Measurements from ENCODE around the gene SSX5. TPM values are rescaled to one million over a fixed set of nuclear protein-coding genes. Genes with fewer than 3 reads are reported as not detected.

SSX5 gene
- total and polyA plus RNA-seq, 2 experiments from 2014 or later = not detected

DNA sequence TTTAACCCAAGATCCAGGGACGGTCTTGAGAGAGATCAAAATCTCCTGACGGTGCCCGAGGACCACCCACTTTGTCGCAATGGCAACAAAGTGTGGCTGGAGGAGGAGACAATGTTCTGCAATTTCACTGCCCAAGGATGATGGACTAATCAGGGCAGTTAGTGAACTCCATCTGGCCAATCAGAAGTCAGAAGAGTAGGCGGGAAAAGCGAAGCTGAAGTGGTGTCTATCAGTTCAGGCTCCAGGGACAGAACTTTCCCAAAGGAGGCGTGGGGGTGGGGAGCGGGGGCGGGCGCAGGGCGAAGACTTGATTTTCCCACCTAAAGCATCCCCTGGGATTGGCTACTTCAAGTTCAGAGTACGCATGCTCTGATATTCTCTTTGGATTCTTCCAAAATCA is 40.6 kb downstream of the SSX5 start (continued):
- no peak for TF ChIP-seq ZNF462 (CRISPR knock-in tag; IDR thresholded peaks at IDR 0.05)
- TF ChIP-seq ZNF114 (CRISPR knock-in tag; IDR thresholded peaks at IDR 0.05) = no peak
- TF ChIP-seq STAT1 (IDR thresholded peaks at IDR 0.05; ENCODE audit: unreplicated experiment) = no peak
- no peak for TF ChIP-seq JUNB (IDR thresholded peaks at IDR 0.05; ENCODE audit: unreplicated experiment)

GRCh38 chrX:48154796-48155195 is 41.8 kb downstream of the SSX5 start:
- Mint-ChIP-seq H3K27me3 (ENCODE audit: insufficient read depth, low read depth, poor library complexity) (no peaks in the 10 kb centered on the region), H3K4me1 (no peaks in the 10 kb centered on the region), H3K36me3 (ENCODE audit: low read depth) (no peaks in the 10 kb centered on the region), H3K4me3 (no peak overlapping the region), H3K9me3 (no peaks in the 10 kb centered on the region), H3K27ac (no peak overlapping the region)
- H3K27me3 ChIP-seq (ENCODE audit: insufficient read depth) = no peaks in the 10 kb centered on the region
- H2AFZ ChIP-seq = no peak overlapping the region
- TF ChIP-seq EZH2phosphoT487 (IDR thresholded peaks at IDR 0.05; ENCODE audit: unreplicated experiment) (no peak), REST (IDR thresholded peaks at IDR 0.05; ENCODE audit: unreplicated experiment) (no peak), STAT1 (IDR thresholded peaks at IDR 0.05; ENCODE audit: unreplicated experiment) (no peak), EZH2 (IDR thresholded peaks at IDR 0.05; ENCODE audit: low read depth, unreplicated experiment) (no peak), JUNB (IDR thresholded peaks at IDR 0.05; ENCODE audit: unreplicated experiment) (no peak)
- H3K4me2 ChIP-seq = no peak overlapping the region
- no peak overlapping the region for H3K27ac ChIP-seq (ENCODE audit: low read depth)
- DNase-seq (ENCODE audit: low spot score) (no peak), ATAC-seq (no peak)
- H3K36me3 ChIP-seq (ENCODE audit: insufficient read depth) = no peaks in the 10 kb centered on the region
- H3K79me2 ChIP-seq (replicated peaks; ENCODE audit: insufficient read depth) = no peaks in the 10 kb centered on the region
- no peaks in the 10 kb centered on the region for H3K4me1 ChIP-seq (ENCODE audit: insufficient read depth)
- no peak overlapping the region for H3K4me3 ChIP-seq
- no peaks in the 10 kb centered on the region for H4K20me1 ChIP-seq (replicated peaks; ENCODE audit: insufficient read depth)
- no peaks in the 10 kb centered on the region for H3F3A ChIP-seq (replicated peaks; ENCODE audit: low read depth)
- H3K9me2 ChIP-seq (ENCODE audit: insufficient read depth) = no peaks in the 10 kb centered on the region

Data from GM23338 (cell line).